Ascending aorta (tissue), 2 donors: ENCODE results near the gene SULF2. TPM values are rescaled to one million over a fixed set of nuclear protein-coding genes. Genes with fewer than 3 reads are reported as not detected.

ENCODE experiments used
- DNase-seq, 2 donors: peaks; one replicate each; pipeline ENCODE4 v3.0.0-alpha.2; 2019; ENCODE audit warnings: low spot score in 2 of 2
- H3K27ac ChIP-seq, 2 donors: fragments of 200-600 bp; sonication (generic); one replicate each; pipeline ENCODE4 v1.5.1; 2016 to 2017; ENCODE audit warnings: mild to moderate bottlenecking in 1 of 2
- H3K27me3 ChIP-seq: fragments of 200-600 bp; sonication (generic); one replicate; pipeline ENCODE4 v1.5.1; 2017
- H3K36me3 ChIP-seq, 2 donors: fragments of 200-600 bp; sonication (generic); one replicate each; pipeline ENCODE4 v1.5.1; 2016
- H3K4me1 ChIP-seq, 2 donors: fragments of 200-600 bp; sonication (generic); one replicate each; pipeline ENCODE4 v1.5.1; 2016 to 2017; ENCODE audit warnings: mild to moderate bottlenecking in 1 of 2
- H3K4me3 ChIP-seq, 2 donors: fragments of 200-600 bp; sonication (generic); one replicate each; pipeline ENCODE4 v1.5.1; 2016 to 2017; ENCODE audit warnings: mild to moderate bottlenecking in 1 of 2
- H3K9me3 ChIP-seq, 2 donors: fragments of 200-600 bp; sonication (generic); one replicate each; pipeline ENCODE4 v1.5.1; 2016
- CTCF ChIP-seq, 3 experiments: fragments of 200-600 bp in 2 of 3; fragments of 450-650 bp in 1 of 3; sonication (generic) in 2 of 3; IDR thresholded peaks; one replicate each; pipeline ENCODE4 v1.5.1; 2016 to 2019; ENCODE audit warnings: antibody characterized with exemption in 3 of 3, mild to moderate bottlenecking in 1 of 3, moderate library complexity in 1 of 3
- intact Hi-C: fragments of 100-400 bp; cut with DNase I; formaldehyde crosslinking; loops from one replicate; pipeline ENCODE4 v1.15.1; 2023
- total RNA-seq: library from RNA; depleted of rRNA; stranded (reverse); fragments of >200 nt; gene quantifications from one replicate; pipeline ENCODE4 v1.1.0, GENCODE V29; 2016

The SULF2 gene
- total RNA-seq, 1 donor from 2014 or later, result 194 TPM

GRCh38 chr20:47815866-47816265 lies 30.6 kb upstream of the SULF2 start:
- H3K4me1 ChIP-seq, result no peaks in the 10 kb centered on the region
- no peaks in the 10 kb centered on the region for H3K36me3 ChIP-seq
- no peak for DNase-seq
- no peaks in the 10 kb centered on the region for H3K27me3 ChIP-seq
- intact Hi-C loops, result loop anchor here (2.0 kb wide), 1 partner anchor 39 kb away; no protein-coding TSS in a partner anchor
- no peak for TF ChIP-seq CTCF (IDR thresholded peaks at IDR 0.05)
- H3K4me3 ChIP-seq, result no peak overlapping the region
- H3K27ac ChIP-seq, result no peak overlapping the region
- no peaks in the 10 kb centered on the region for H3K9me3 ChIP-seq

DNA sequence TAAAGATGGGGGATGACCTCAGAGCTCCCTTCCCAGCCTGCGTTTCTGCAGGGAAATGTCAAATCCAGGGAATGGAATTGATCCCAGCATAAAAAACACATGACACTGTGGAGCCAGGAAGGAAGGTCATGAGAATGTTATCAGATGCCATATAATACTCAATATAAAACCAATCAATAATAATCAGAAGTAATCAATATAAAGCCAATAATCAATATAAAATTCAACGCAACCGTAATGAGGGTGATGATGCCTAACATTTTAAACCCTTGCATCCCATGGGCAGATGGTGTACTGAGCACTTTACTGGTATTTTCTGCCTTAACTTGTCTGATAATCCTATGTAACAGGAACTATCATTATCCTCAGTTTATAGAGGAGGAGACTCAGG lies 30.1 kb upstream of the SULF2 start:
- TF ChIP-seq CTCF (IDR thresholded peaks at IDR 0.05), result no peak
- intact Hi-C loops, result loop anchor here (2.0 kb wide), 1 partner anchor 39 kb away; no protein-coding TSS in a partner anchor
- Histone ChIP-seq H3K27ac (no peak overlapping the region), H3K36me3 (no peaks in the 10 kb centered on the region), H3K9me3 (no peaks in the 10 kb centered on the region), H3K27me3 (no peaks in the 10 kb centered on the region), H3K4me3 (no peak overlapping the region), H3K4me1 (no peaks in the 10 kb centered on the region)
- DNase-seq, result no peak

DNA sequence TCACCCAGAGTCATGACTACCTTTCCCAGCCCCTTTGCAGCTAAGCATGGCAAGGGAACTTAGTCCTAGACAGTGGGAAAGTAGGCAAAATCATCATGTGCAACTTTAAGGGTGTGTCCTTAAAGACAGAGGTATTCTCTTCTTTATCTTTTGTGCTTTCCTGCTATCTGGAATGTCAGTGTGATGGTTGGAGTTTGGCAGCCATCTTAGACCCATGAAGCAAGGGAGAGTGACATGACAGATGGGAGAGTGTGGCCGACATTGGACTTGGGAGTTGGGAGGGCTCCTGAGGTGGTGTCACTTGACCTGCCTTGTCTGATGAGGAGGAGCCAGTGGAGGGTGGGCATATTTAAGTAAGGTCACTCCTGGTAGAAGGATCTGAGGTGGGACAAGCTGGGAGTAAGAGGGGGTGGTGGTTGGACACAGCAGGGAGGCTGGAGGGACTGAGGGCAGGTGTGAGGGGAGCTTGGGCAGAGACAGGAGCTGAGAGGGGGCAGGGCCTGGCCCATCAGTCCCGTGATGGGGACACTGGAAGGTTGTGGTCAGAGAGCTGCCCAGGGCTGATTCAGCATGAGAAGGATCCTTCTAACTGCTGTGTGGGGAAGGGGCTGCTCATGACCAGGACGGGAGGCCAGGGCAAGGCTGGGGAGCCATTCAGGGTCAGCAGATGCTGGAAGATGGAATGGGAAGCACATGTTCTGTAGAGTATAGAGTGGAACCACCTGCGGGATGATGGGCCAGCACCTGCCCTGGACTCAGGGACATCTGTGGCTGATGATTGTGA lies 29.5 kb upstream of the SULF2 start:
- intact Hi-C loops, result loop anchor here (2.0 kb wide), 1 partner anchor 38 kb away; no protein-coding TSS in a partner anchor
- no peak for TF ChIP-seq CTCF (IDR thresholded peaks at IDR 0.05)
- no peak overlapping the region for H3K27ac ChIP-seq
- H3K27me3 ChIP-seq, result no peaks in the 10 kb centered on the region
- no peaks in the 10 kb centered on the region for H3K36me3 ChIP-seq
- H3K4me3 ChIP-seq, result no peak overlapping the region
- no peak for DNase-seq
- no peaks in the 10 kb centered on the region for H3K4me1 ChIP-seq
- no peaks in the 10 kb centered on the region for H3K9me3 ChIP-seq

DNA sequence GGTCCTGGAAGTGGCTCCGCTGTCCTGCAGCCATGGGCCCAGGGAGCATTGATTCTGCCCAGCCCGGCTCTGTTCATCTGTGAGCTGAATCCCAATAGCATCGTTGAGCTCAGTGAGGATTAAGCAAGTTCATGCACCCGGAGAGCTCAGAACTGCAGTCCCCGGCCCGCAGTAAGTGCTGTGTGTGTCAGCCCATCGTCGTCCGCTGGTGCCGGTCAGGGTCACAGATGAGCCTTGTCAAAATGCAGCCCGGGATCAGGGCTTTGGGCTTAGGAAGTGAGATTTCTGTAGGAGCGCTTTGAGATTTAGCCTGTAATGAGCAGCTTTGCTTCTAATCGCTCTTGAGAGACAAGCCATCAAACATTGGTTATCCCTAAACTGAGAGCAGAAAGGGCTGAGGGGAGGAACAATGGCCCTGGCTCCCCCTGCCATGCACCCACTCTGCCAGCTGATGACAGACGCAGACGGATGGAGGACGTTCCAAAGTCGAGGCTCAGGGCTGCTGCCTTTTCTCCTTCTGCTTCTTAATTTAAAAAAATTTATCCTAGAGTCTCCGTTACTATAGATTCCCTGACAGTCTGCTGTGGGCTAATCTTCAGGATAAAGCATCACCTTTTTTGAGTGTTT lies 25.6 kb upstream of the SULF2 start:
- no peak for DNase-seq

DNA sequence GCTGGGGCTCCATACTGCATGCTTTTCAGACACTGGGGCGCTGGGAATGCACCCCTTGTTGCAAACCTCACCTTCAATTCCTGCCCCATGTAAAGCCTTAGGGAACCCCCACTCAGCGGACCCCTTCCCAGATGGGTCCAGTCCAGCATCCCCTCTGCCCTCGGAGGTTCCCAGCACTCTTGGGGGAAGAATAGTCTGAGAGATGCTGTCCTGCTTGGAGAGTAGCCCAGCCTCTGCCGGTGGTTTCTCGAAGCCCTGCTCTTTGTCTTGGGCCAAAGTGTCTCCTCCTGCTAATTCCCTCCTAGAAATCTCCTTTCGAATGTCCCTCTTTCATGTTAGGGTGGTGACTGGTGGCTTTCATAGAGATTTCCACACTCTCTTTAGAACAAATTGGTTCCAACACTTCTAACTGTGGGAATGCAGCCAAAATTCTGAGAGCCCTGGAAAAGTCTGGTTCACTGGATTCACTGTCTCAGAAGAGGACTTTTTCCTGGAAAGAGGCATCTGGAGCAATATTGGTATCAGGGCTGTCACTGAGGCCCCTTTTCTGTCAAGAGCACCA lies 24.9 kb upstream of the SULF2 start:
- no peak for DNase-seq
- TF ChIP-seq CTCF (IDR thresholded peaks at IDR 0.05), result no peak
- H3K36me3 ChIP-seq, result no peaks in the 10 kb centered on the region
- intact Hi-C loops, result no loop called here
- no peaks in the 10 kb centered on the region for H3K27me3 ChIP-seq
- no peak overlapping the region for H3K4me3 ChIP-seq
- H3K27ac ChIP-seq, result no peak overlapping the region
- H3K4me1 ChIP-seq, result no peaks in the 10 kb centered on the region
- H3K9me3 ChIP-seq, result no peaks in the 10 kb centered on the region

More for the DNA sequence above, 25.6 kb upstream of the SULF2 start:
- TF ChIP-seq CTCF (IDR thresholded peaks at IDR 0.05), result no peak
- Histone ChIP-seq H3K27me3 (no peaks in the 10 kb centered on the region), H3K4me1 (no peaks in the 10 kb centered on the region), H3K27ac (no peak overlapping the region), H3K4me3 (no peak overlapping the region), H3K9me3 (no peaks in the 10 kb centered on the region), H3K36me3 (no peaks in the 10 kb centered on the region)
- intact Hi-C loops, result no loop called here
